A549 (cell line): ENCODE results near the gene TPGS1.

Experiments used
- CHD2 ChIP-seq: fragments of 150-350 bp; IDR thresholded peaks from 2 replicates; pipeline ENCODE4 v1.6.1; 2014; ENCODE audit warnings: low read length; ENCODE audit not compliant: partially characterized antibody
- CHD4 ChIP-seq: fragments of 200-600 bp; sonication (generic); IDR thresholded peaks from 2 replicates; pipeline ENCODE4 v1.6.1; 2016; ENCODE audit warnings: antibody characterized with exemption, mild to moderate bottlenecking, borderline replicate concordance
- JUN ChIP-seq, 2 experiments: fragments of >200 bp; sonication (Bioruptor Twin); formaldehyde crosslinking; IDR thresholded peaks; 2 replicates in 1 of 2; 3 replicates in 1 of 2; pipeline ENCODE4 v1.6.1; 2016 to 2017
- JUNB ChIP-seq: fragments of >200 bp; sonication (Bioruptor Twin); formaldehyde crosslinking; IDR thresholded peaks from 2 replicates; pipeline ENCODE4 v1.6.1; 2016
- MAZ ChIP-seq: fragments of 150-350 bp; IDR thresholded peaks from 2 replicates; pipeline ENCODE4 v1.6.1; 2014; ENCODE audit warnings: antibody characterized with exemption, low read depth, low read length, borderline replicate concordance
- PHF8 ChIP-seq: fragments of 200-600 bp; sonication (generic); IDR thresholded peaks from 2 replicates; pipeline ENCODE4 v1.6.1; 2016; ENCODE audit warnings: low read depth, mild to moderate bottlenecking, antibody characterized with exemption, moderate library complexity, borderline replicate concordance
- RCOR1 ChIP-seq: fragments of 150-350 bp; IDR thresholded peaks from 2 replicates; pipeline ENCODE4 v1.6.1; 2014; ENCODE audit warnings: antibody characterized with exemption, low read length, low read depth
- TF ChIP-seq, protein P1 (sequence below): fragments of >200 bp; sonication (Bioruptor Twin); formaldehyde crosslinking; IDR thresholded peaks from 3 replicates; pipeline ENCODE4 v1.5.1; 2016
- TF ChIP-seq, protein P2 (sequence below): IDR thresholded peaks from 2 replicates; pipeline ENCODE4 v1.6.1; 2012
- TF ChIP-seq, protein P3 (sequence below): fragments of 150-350 bp; IDR thresholded peaks from 2 replicates; pipeline ENCODE4 v1.6.1; 2014; ENCODE audit warnings: low read depth, mild to moderate bottlenecking, low read length

DNA sequence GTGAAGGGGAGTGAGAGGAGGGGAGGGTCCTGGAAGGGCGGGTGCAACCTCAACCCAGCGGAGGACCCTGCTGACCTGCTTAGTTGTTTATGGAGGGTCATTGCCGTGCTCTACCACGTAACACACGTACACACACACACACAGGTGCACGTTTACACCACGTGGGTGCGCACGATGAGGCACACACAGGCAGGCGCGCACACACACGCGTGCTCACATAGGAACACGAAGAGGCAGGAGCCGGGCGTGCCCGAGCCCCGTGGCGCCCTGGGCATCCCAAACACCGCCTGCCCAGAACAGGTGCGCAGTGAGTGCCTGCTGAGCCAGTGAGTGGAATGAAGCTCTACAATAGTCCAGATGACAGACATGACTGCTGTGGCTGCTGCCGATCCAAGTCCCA lies 22.2 kb upstream of the TPGS1 start:
- TF ChIP-seq, protein P1, sequence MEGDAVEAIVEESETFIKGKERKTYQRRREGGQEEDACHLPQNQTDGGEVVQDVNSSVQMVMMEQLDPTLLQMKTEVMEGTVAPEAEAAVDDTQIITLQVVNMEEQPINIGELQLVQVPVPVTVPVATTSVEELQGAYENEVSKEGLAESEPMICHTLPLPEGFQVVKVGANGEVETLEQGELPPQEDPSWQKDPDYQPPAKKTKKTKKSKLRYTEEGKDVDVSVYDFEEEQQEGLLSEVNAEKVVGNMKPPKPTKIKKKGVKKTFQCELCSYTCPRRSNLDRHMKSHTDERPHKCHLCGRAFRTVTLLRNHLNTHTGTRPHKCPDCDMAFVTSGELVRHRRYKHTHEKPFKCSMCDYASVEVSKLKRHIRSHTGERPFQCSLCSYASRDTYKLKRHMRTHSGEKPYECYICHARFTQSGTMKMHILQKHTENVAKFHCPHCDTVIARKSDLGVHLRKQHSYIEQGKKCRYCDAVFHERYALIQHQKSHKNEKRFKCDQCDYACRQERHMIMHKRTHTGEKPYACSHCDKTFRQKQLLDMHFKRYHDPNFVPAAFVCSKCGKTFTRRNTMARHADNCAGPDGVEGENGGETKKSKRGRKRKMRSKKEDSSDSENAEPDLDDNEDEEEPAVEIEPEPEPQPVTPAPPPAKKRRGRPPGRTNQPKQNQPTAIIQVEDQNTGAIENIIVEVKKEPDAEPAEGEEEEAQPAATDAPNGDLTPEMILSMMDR: no peak
- TF ChIP-seq MAZ: no peak
- TF ChIP-seq, protein P2, sequence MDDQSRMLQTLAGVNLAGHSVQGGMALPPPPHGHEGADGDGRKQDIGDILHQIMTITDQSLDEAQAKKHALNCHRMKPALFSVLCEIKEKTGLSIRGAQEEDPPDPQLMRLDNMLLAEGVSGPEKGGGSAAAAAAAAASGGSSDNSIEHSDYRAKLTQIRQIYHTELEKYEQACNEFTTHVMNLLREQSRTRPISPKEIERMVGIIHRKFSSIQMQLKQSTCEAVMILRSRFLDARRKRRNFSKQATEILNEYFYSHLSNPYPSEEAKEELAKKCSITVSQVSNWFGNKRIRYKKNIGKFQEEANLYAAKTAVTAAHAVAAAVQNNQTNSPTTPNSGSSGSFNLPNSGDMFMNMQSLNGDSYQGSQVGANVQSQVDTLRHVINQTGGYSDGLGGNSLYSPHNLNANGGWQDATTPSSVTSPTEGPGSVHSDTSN: no peak
- no peak for TF ChIP-seq CHD4
- TF ChIP-seq JUNB: no peak
- TF ChIP-seq JUN (IDR thresholded peaks at IDR 0.05): no peak
- TF ChIP-seq RCOR1: no peak
- no peak for TF ChIP-seq CHD2
- no peak for TF ChIP-seq PHF8
- TF ChIP-seq, protein P3, sequence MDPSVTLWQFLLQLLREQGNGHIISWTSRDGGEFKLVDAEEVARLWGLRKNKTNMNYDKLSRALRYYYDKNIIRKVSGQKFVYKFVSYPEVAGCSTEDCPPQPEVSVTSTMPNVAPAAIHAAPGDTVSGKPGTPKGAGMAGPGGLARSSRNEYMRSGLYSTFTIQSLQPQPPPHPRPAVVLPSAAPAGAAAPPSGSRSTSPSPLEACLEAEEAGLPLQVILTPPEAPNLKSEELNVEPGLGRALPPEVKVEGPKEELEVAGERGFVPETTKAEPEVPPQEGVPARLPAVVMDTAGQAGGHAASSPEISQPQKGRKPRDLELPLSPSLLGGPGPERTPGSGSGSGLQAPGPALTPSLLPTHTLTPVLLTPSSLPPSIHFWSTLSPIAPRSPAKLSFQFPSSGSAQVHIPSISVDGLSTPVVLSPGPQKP: no peak
